HG02973 (cell line): ENCODE data around the gene HOXA4.

Experiments
- ATAC-seq: cut with Tn5 transposase; IDR thresholded peaks from one replicate; pipeline ENCODE4 v1.9.1; 2021; ENCODE audit warnings: moderate library complexity; ENCODE audit not compliant: unreplicated experiment

HOXA4 gene

GRCh38 chr7:27117887-27118491, 12.6 kb downstream of the HOXA4 start:
- ATAC-seq = no peak

- ATAC-seq = no peak
Observed at GRCh38 chr7:27116962-27117886, 13.3 kb downstream of the HOXA4 start.

- no peak for ATAC-seq
Observed at GRCh38 chr7:27116031-27116961, 14.3 kb downstream of the HOXA4 start.

- ATAC-seq = no peak
Observed at GRCh38 chr7:27115221-27116026, 15.1 kb downstream of the HOXA4 start.

- ATAC-seq = no peak
Observed at GRCh38 chr7:27114881-27115220, 15.7 kb downstream of the HOXA4 start.

GRCh38 chr7:27113991-27114769, 16.4 kb downstream of the HOXA4 start:
- ATAC-seq = no peak

- no peak for ATAC-seq
Observed at GRCh38 chr7:27112955-27113949, 17.3 kb downstream of the HOXA4 start.

GRCh38 chr7:27112361-27112760, 18.2 kb downstream of the HOXA4 start:
- ATAC-seq = no peak

- ATAC-seq = no peak
Observed at GRCh38 chr7:27111751-27112277, 18.7 kb downstream of the HOXA4 start.

- ATAC-seq = no peak
Observed at GRCh38 chr7:27111042-27111750, 19.4 kb downstream of the HOXA4 start.

- ATAC-seq = no peak
Observed at GRCh38 chr7:27110186-27111031, 20.1 kb downstream of the HOXA4 start.

GRCh38 chr7:27109466-27110185, 20.9 kb downstream of the HOXA4 start:
- ATAC-seq = no peak

- no peak for ATAC-seq
Observed at GRCh38 chr7:27108390-27109127, 22.0 kb downstream of the HOXA4 start.

- ATAC-seq = no peak
Observed at GRCh38 chr7:27107391-27108381, 22.9 kb downstream of the HOXA4 start.
